Spleen (tissue), 11 donors: ENCODE data around the gene BTRC. TPM values are rescaled to one million over a fixed set of nuclear protein-coding genes. Genes with fewer than 3 reads are reported as not detected.

Source experiments
- DNase-seq: peaks from one replicate; pipeline ENCODE4 v3.0.0-alpha.2; 2020
- H3K27ac ChIP-seq, 8 donors: fragments of 200-600 bp; sonication (generic) in 7 of 8; 1 replicate in 4 of 8; 2 replicates in 4 of 8; pipeline versions ENCODE4 v1.5.0 to v1.8.0; 2016 to 2021; ENCODE audit warnings: inconsistent platforms in 4 of 8, mild to moderate bottlenecking in 4 of 8, moderate library complexity in 1 of 8
- H3K27me3 ChIP-seq, 7 donors: fragments of 200-600 bp; sonication (generic) in 6 of 7; replicated peaks in 1 of 7; 1 replicate in 4 of 7; 2 replicates in 3 of 7; pipeline versions ENCODE4 v1.5.0 to v1.8.0; 2016 to 2021; ENCODE audit warnings: inconsistent platforms in 3 of 7, mild to moderate bottlenecking in 1 of 7
- H3K36me3 ChIP-seq, 6 donors: fragments of 200-600 bp; sonication (generic) in 5 of 6; 1 replicate in 4 of 6; 2 replicates in 2 of 6; pipeline versions ENCODE4 v1.5.0 to v1.8.0; 2016 to 2021; ENCODE audit warnings: inconsistent platforms in 2 of 6
- H3K4me1 ChIP-seq, 6 donors: fragments of 200-600 bp; sonication (generic) in 5 of 6; 1 replicate in 3 of 6; 2 replicates in 3 of 6; pipeline versions ENCODE4 v1.5.0 to v1.8.0; 2016 to 2021; ENCODE audit warnings: inconsistent platforms in 3 of 6
- H3K4me3 ChIP-seq, 8 donors: fragments of 200-600 bp; sonication (generic) in 7 of 8; 1 replicate in 4 of 8; 2 replicates in 4 of 8; pipeline versions ENCODE4 v1.5.0 to v1.8.0; 2016 to 2021; ENCODE audit warnings: inconsistent platforms in 4 of 8, mild to moderate bottlenecking in 4 of 8, moderate library complexity in 2 of 8
- H3K9me3 ChIP-seq, 8 donors: fragments of 200-600 bp; sonication (generic) in 7 of 8; 1 replicate in 4 of 8; 2 replicates in 4 of 8; pipeline versions ENCODE4 v1.5.0 to v1.8.0; 2016 to 2021; ENCODE audit warnings: inconsistent platforms in 4 of 8
- CTCF ChIP-seq, 11 experiments: fragments of 200-600 bp in 7 of 11; fragments of 450-650 bp in 4 of 11; sonication (generic) in 4 of 11; IDR thresholded peaks in 8 of 11; conservative IDR thresholded peaks in 3 of 11; 1 replicate in 7 of 11; 2 replicates in 4 of 11; pipeline versions ENCODE4 v1.4.0 to v1.8.0; 2016 to 2021; ENCODE audit warnings: antibody characterized with exemption in 11 of 11, inconsistent platforms in 4 of 11, mild to moderate bottlenecking in 1 of 11
- POLR2A ChIP-seq, 3 donors: fragments of 450-650 bp; IDR thresholded peaks; one replicate each; pipeline ENCODE4 v1.5.1; 2017; ENCODE audit warnings: antibody characterized with exemption in 3 of 3, mild to moderate bottlenecking in 1 of 3
- POLR2AphosphoS5 ChIP-seq, 3 donors: sonication (generic); formaldehyde crosslinking; IDR thresholded peaks; one replicate each; pipeline ENCODE4 v1.5.1; 2017; ENCODE audit warnings: antibody characterized with exemption in 3 of 3
- WGBS, 5 donors: extraction: QIAGEN DNeasy Blood & Tissue Kit in 3 of 5; methylation state at CpG; one replicate each; pipeline versions ENCODE4 v1.1.5 to v1.1.7; 2013 to 2018; 5-methylcytosine and 5-hydroxymethylcytosine counted together
- intact Hi-C: fragments of 100-400 bp; cut with DNase I; formaldehyde crosslinking; loops from one replicate; pipeline ENCODE4 v1.15.0; 2023; ENCODE audit warnings: low total_unique reads
- polyA plus RNA-seq, 3 donors: library from polyadenylated mRNA; stranded (reverse); fragments of 200-250 nt; gene quantifications; one replicate each; pipeline ENCODE4 v1.2.1, GENCODE V29; 2013
- total RNA-seq, 7 donors: library from RNA; depleted of rRNA in 3 of 7; stranded (reverse); fragments of >200 nt in 3 of 7; fragmentation: NEBNext Ultra II Directional in 4 of 7; extraction: Animal tissue kit (Norgen Biotek cat#: 25700) in 4 of 7; gene quantifications; one replicate each; pipeline versions ENCODE4 v1.1.0 to v1.2.1, GENCODE V29; 2016 to 2021
- donor health status: healthy with polysubstance abuse.
- donor health status: DM: no; HTN: no; CAD: no; lungs with moderate emphysema.
- donor health status: DM: no; HTN: no; CAD: no.
- donor health status: Bipolar disorder and iron deficiency.
- donor health status: healthy.
- donor health status: DM: no; HTN: no; CAD: no.
- donor health status: DM: yes; HTN: yes; CAD: no.

BTRC gene
- total and polyA plus RNA-seq, 10 donors: 2.7 to 23.9 (median 19.3) TPM

GRCh38 chr10:101561068-101561915 lies 207.3 kb downstream of the BTRC start:
- Histone ChIP-seq H3K27me3 (peaks cover 0 to 35% (median 11%) of the 10 kb centered on the region in 7 donors), H3K4me3 (no peak overlapping the region), H3K36me3 (no peaks in the 10 kb centered on the region), H3K9me3 (no peaks in the 10 kb centered on the region), H3K4me1 (peaks cover 0 to 32% (median 13%) of the 10 kb centered on the region in 6 donors), H3K27ac (no peak overlapping the region)
- DNase-seq: no peak
- TF ChIP-seq POLR2A (IDR thresholded peaks at IDR 0.05) (no peak), POLR2AphosphoS5 (IDR thresholded peaks at IDR 0.05) (peak in 2 of 3 donors; percentile 7 to 12), CTCF (IDR thresholded peaks at IDR 0.05 in 8 of 11, conservative IDR thresholded peaks at IDR 0.05 in 3 of 11) (no peak)
- 83 to 90% (median 89%) methylated on average over 7 to 15 of the region's 15 CpGs for WGBS, 5 donors
- intact Hi-C loops: no loop called here

- Histone ChIP-seq H3K36me3 (no peaks in the 10 kb centered on the region), H3K4me1 (peaks cover 0 to 41% (median 20%) of the 10 kb centered on the region in 6 donors), H3K27me3 (peaks cover 2 to 44% (median 20%) of the 10 kb centered on the region in 7 donors), H3K27ac (no peak overlapping the region), H3K9me3 (no peaks in the 10 kb centered on the region), H3K4me3 (no peak overlapping the region)
- 79 to 91% (median 84%) methylated on average over 5 of the region's 5 CpGs for WGBS, 5 donors
- intact Hi-C loops: no loop called here
- TF ChIP-seq POLR2AphosphoS5 (IDR thresholded peaks at IDR 0.05) (no peak), POLR2A (IDR thresholded peaks at IDR 0.05) (no peak), CTCF (IDR thresholded peaks at IDR 0.05 in 8 of 11, conservative IDR thresholded peaks at IDR 0.05 in 3 of 11) (no peak)
- no peak for DNase-seq
Measured at GRCh38 chr10:101562231-101562630, 208.3 kb downstream of the BTRC start.

- DNase-seq: no peak
Measured at GRCh38 chr10:101563007-101563406, 209.0 kb downstream of the BTRC start.

More at GRCh38 chr10:101563007-101563406, 209.0 kb downstream of the BTRC start:
- 49 to 59% (median 52%) methylated on average over 3 of the region's 3 CpGs for WGBS, 5 donors
- intact Hi-C loops: no loop called here
- Histone ChIP-seq H3K4me1 (peaks cover 0 to 41% (median 20%) of the 10 kb centered on the region in 6 donors), H3K36me3 (no peaks in the 10 kb centered on the region), H3K4me3 (no peak overlapping the region), H3K9me3 (no peaks in the 10 kb centered on the region), H3K27me3 (peaks cover 2 to 52% (median 20%) of the 10 kb centered on the region in 7 donors), H3K27ac (no peak overlapping the region)
- TF ChIP-seq POLR2AphosphoS5 (IDR thresholded peaks at IDR 0.05) (peak in 2 of 3 donors; percentile 46 to 54), CTCF (IDR thresholded peaks at IDR 0.05 in 8 of 11, conservative IDR thresholded peaks at IDR 0.05 in 3 of 11) (no peak)
